Cardiac muscle cell (in vitro differentiated cells and primary cell): ENCODE measurements around the gene H6PD. TPM values are rescaled to one million over a fixed set of nuclear protein-coding genes. Genes with fewer than 3 reads are reported as not detected.

Experiments used
- DNase-seq, 2 donors: peaks; one replicate each; pipeline versions ENCODE4 v3.0.0 to v3.0.0-alpha.2; 2010 to 2017; ENCODE audit warnings: low read depth in 1 of 2, low spot score in 1 of 2
- H3K27ac ChIP-seq: fragments of 200-600 bp; sonication (generic); 2 replicates; pipeline ENCODE4 v1.5.1; 2016
- H3K27me3 ChIP-seq: fragments of 200-600 bp; sonication (generic); 2 replicates; pipeline ENCODE4 v1.6.0; 2016; ENCODE audit warnings: control low read depth
- H3K36me3 ChIP-seq: fragments of 200-600 bp; sonication (generic); 2 replicates; pipeline ENCODE4 v1.5.1; 2016; ENCODE audit warnings: control low read depth
- H3K4me1 ChIP-seq: fragments of 200-600 bp; sonication (generic); 2 replicates; pipeline ENCODE4 v1.8.1; 2017; ENCODE audit warnings: low read depth, mild to moderate bottlenecking, mixed run types
- H3K4me3 ChIP-seq: fragments of 200-600 bp; sonication (generic); 2 replicates; pipeline ENCODE4 v1.5.1; 2016; ENCODE audit warnings: mild to moderate bottlenecking
- H3K9me3 ChIP-seq: fragments of 200-600 bp; sonication (generic); 2 replicates; pipeline ENCODE4 v1.5.1; 2017; ENCODE audit warnings: low read depth, mild to moderate bottlenecking, control low read depth
- CTCF ChIP-seq: IDR thresholded peaks from 2 replicates; pipeline ENCODE4 v1.5.1; 2012; ENCODE audit warnings: low read depth, mild to moderate bottlenecking, low read length
- polyA plus RNA-seq: library from polyadenylated mRNA; unstranded; fragments of >200 nt; fragmentation: Nextera tagmentation; extraction: Ambion mirVana; gene quantifications from 2 replicates; pipeline ENCODE4 v1.2.1, GENCODE V29; 2016
- total RNA-seq: library from RNA; depleted of rRNA; stranded (reverse); fragments of >200 nt; gene quantifications from 2 replicates; pipeline ENCODE4 v1.2.3, GENCODE V29; 2016

H6PD gene
- total and polyA plus RNA-seq, 2 experiments from 2014 or later = 13.7 to 41.4 TPM

- TF ChIP-seq CTCF = no peak
- no peak overlapping the region for H3K27ac ChIP-seq
- DNase-seq = no peak
Measured at GRCh38 chr1:9303916-9304315, 69.3 kb downstream of the H6PD start.

GRCh38 chr1:9305216-9305615 lies 70.6 kb downstream of the H6PD start:
- H3K4me1 ChIP-seq = peaks cover 8% of the 10 kb centered on the region
- no peak overlapping the region for H3K27ac ChIP-seq
- no peak overlapping the region for H3K4me3 ChIP-seq
- H3K36me3 ChIP-seq = no peaks in the 10 kb centered on the region
- H3K27me3 ChIP-seq = no peaks in the 10 kb centered on the region
- no peak for DNase-seq
- H3K9me3 ChIP-seq = no peaks in the 10 kb centered on the region
- TF ChIP-seq CTCF = no peak

More at GRCh38 chr1:9303916-9304315, 69.3 kb downstream of the H6PD start:
- Histone ChIP-seq H3K27me3 (no peaks in the 10 kb centered on the region), H3K36me3 (no peaks in the 10 kb centered on the region), H3K4me3 (no peak overlapping the region), H3K4me1 (peaks cover 8% of the 10 kb centered on the region), H3K9me3 (no peaks in the 10 kb centered on the region)

- Histone ChIP-seq H3K9me3 (no peaks in the 10 kb centered on the region), H3K27me3 (no peaks in the 10 kb centered on the region), H3K36me3 (no peaks in the 10 kb centered on the region), H3K27ac (no peak overlapping the region), H3K4me3 (no peak overlapping the region), H3K4me1 (peaks cover 9% of the 10 kb centered on the region)
- no peak for TF ChIP-seq CTCF
- no peak for DNase-seq
Measured at GRCh38 chr1:9306006-9306405, 71.4 kb downstream of the H6PD start.

GRCh38 chr1:9307303-9307702 lies 72.7 kb downstream of the H6PD start:
- Histone ChIP-seq H3K27me3 (no peaks in the 10 kb centered on the region), H3K9me3 (no peaks in the 10 kb centered on the region), H3K4me1 (peaks cover 17% of the 10 kb centered on the region), H3K27ac (no peak overlapping the region), H3K4me3 (no peak overlapping the region), H3K36me3 (no peaks in the 10 kb centered on the region)
- no peak for TF ChIP-seq CTCF
- no peak for DNase-seq

- Histone ChIP-seq H3K4me1 (peaks cover 11% of the 10 kb centered on the region), H3K9me3 (no peaks in the 10 kb centered on the region), H3K4me3 (no peak overlapping the region), H3K27me3 (no peaks in the 10 kb centered on the region), H3K36me3 (no peaks in the 10 kb centered on the region), H3K27ac (no peak overlapping the region)
- TF ChIP-seq CTCF = no peak
- DNase-seq = no peak
Measured at GRCh38 chr1:9308236-9308785, 73.7 kb downstream of the H6PD start.
